ENCODE results near the gene PCDH15. TPM values are rescaled to one million over a fixed set of nuclear protein-coding genes. Genes with fewer than 3 reads are reported as not detected.

PCDH15 gene
- total and polyA plus RNA-seq, 2 of the 13 experiments (the other 11 are each of a cell fraction or from before 2014, with no cell fraction given), result not detected

GRCh38 chr10:54449056-54449455 lies 352.0 kb downstream of the PCDH15 start:
- in situ Hi-C loops (cut with HindIII; ENCODE audit: extremely low pct_ligation_motif_present, low pct_unique_long_range_greater_than_20kb), result no loop called here
- CTCF ChIA-PET (ENCODE audit: low intra/inter-chr PET ratio, low total read pairs), result no interaction called here
- H3K27me3 ChIP-seq (ENCODE audit: control insufficient read depth in 1 of 2, insufficient read depth in 2 of 2, low read length in 2 of 2), result no peaks in the 10 kb centered on the region
- no peak overlapping the region for H3K4me3 ChIP-seq (replicated peaks in 1 of 3; ENCODE audit: insufficient read depth in 1 of 3, low read depth in 2 of 3, low read length in 3 of 3)
- POLR2A ChIA-PET, result no interaction called here
- no peak overlapping the region for H3K27ac ChIP-seq (ENCODE audit: extremely low read length, insufficient read depth, low read length)
- WGBS (ENCODE audit: low lambda C conversion rate), result 3% methylated on average over 1 of the region's 1 CpG
- TF ChIP-seq ZBTB44 (CRISPR knock-in tag; IDR thresholded peaks at IDR 0.05) (no peak), HCFC1 (IDR thresholded peaks at IDR 0.05; ENCODE audit: low read depth, low read length) (no peak), KDM6A (CRISPR knock-in tag; IDR thresholded peaks at IDR 0.05; ENCODE audit: low read depth) (no peak), ZMAT5 (CRISPR knock-in tag; IDR thresholded peaks at IDR 0.05; ENCODE audit: borderline replicate concordance, low read depth) (no peak), BRCA1 (CRISPR knock-in tag; IDR thresholded peaks at IDR 0.05) (no peak), KLF6 (CRISPR knock-in tag; IDR thresholded peaks at IDR 0.05) (no peak), HNRNPL (IDR thresholded peaks at IDR 0.05; ENCODE audit: low read depth, low read length) (no peak)
- FAIRE-seq (no peak), ATAC-seq (no peak), DNase-seq (ENCODE audit: low spot score) (no peak)
- H3K9me3 ChIP-seq (ENCODE audit: low read length), result no peaks in the 10 kb centered on the region
- no peaks in the 10 kb centered on the region for H3K36me3 ChIP-seq (replicated peaks in 1 of 2; ENCODE audit: control insufficient read depth in 1 of 2, insufficient read depth in 2 of 2, low read length in 2 of 2)
- H4K20me1 ChIP-seq (ENCODE audit: insufficient read depth, low read length), result no peaks in the 10 kb centered on the region
- no peaks in the 10 kb centered on the region for H3K4me1 ChIP-seq (ENCODE audit: insufficient read depth, low read length)
- no TSS peak for BruUV-seq (replicated peaks)
- no peaks in the 10 kb centered on the region for H3K79me2 ChIP-seq (ENCODE audit: insufficient read depth, low read length)
- intact Hi-C loops (cut with micrococcal nuclease; ENCODE audit: unreplicated experiment), result no loop called here
- H3K4me2 ChIP-seq (ENCODE audit: low read depth, low read length), result no peak overlapping the region
- H2AFZ ChIP-seq (ENCODE audit: low read length), result no peak overlapping the region
- H3K9ac ChIP-seq (ENCODE audit: insufficient read depth, low read depth, low read length), result no peak overlapping the region

- Histone ChIP-seq H3K9me3 (ENCODE audit: low read length) (no peaks in the 10 kb centered on the region), H4K20me1 (ENCODE audit: insufficient read depth, low read length) (no peaks in the 10 kb centered on the region), H2AFZ (ENCODE audit: low read length) (no peak overlapping the region), H3K4me2 (ENCODE audit: low read depth, low read length) (no peak overlapping the region), H3K27ac (ENCODE audit: extremely low read length, insufficient read depth, low read length) (no peak overlapping the region), H3K4me1 (ENCODE audit: insufficient read depth, low read length) (no peaks in the 10 kb centered on the region), H3K27me3 (ENCODE audit: control insufficient read depth in 1 of 2, insufficient read depth in 2 of 2, low read length in 2 of 2) (no peaks in the 10 kb centered on the region), H3K79me2 (ENCODE audit: insufficient read depth, low read length) (no peaks in the 10 kb centered on the region), H3K36me3 (replicated peaks in 1 of 2; ENCODE audit: control insufficient read depth in 1 of 2, insufficient read depth in 2 of 2, low read length in 2 of 2) (no peaks in the 10 kb centered on the region), H3K4me3 (replicated peaks in 1 of 3; ENCODE audit: insufficient read depth in 1 of 3, low read depth in 2 of 3, low read length in 3 of 3) (no peak overlapping the region), H3K9ac (ENCODE audit: insufficient read depth, low read depth, low read length) (no peak overlapping the region)
- BruUV-seq (replicated peaks), result no TSS peak
- TF ChIP-seq ZNF225 (CRISPR knock-in tag; IDR thresholded peaks at IDR 0.05) (no peak), ETV5 (CRISPR knock-in tag; IDR thresholded peaks at IDR 0.05; ENCODE audit: borderline replicate concordance) (no peak), PCBP2 (optimal IDR thresholded peaks at IDR 0.05; ENCODE audit: low read depth, low read length, poor library complexity, severe bottlenecking) (no peak), ZNF367 (CRISPR knock-in tag; IDR thresholded peaks at IDR 0.05; ENCODE audit: borderline replicate concordance) (no peak), ZNF574 (CRISPR knock-in tag; IDR thresholded peaks at IDR 0.05) (no peak), ZNF816 (CRISPR knock-in tag; IDR thresholded peaks at IDR 0.05; ENCODE audit: borderline replicate concordance) (no peak), NFKBIZ (CRISPR knock-in tag; IDR thresholded peaks at IDR 0.05) (no peak), U2AF1 (optimal IDR thresholded peaks at IDR 0.05; ENCODE audit: low read depth, low read length) (no peak)
- intact Hi-C loops (cut with micrococcal nuclease; ENCODE audit: unreplicated experiment), result no loop called here
- FAIRE-seq (no peak), ATAC-seq (no peak), DNase-seq (ENCODE audit: low spot score) (no peak)
- ChIA-PET POLR2A (no interaction called here), CTCF (ENCODE audit: low intra/inter-chr PET ratio, low total read pairs) (no interaction called here)
- 14% methylated on average over 4 of the region's 4 CpGs for WGBS (ENCODE audit: low lambda C conversion rate)
- in situ Hi-C loops (cut with HindIII; ENCODE audit: extremely low pct_ligation_motif_present, low pct_unique_long_range_greater_than_20kb), result no loop called here
Measured at GRCh38 chr10:54444170-54444569, 356.9 kb downstream of the PCDH15 start.

Data from HepG2 (cell line).